H1 (cell line): ENCODE measurements around the gene KRTDAP. TPM values are rescaled to one million over a fixed set of nuclear protein-coding genes. Genes with fewer than 3 reads are reported as not detected.

Experiments
- CTCF ChIA-PET: fragments of 300-600 bp; sonication (Branson Sonifier 250); formaldehyde crosslinking; loops from one replicate; lab custom pipeline; 2021; ENCODE audit not compliant: partially characterized antibody; lab: Charles Lee
- POLR2A ChIA-PET: fragments of 300-600 bp; sonication (Branson Sonifier 250); formaldehyde crosslinking; loops from one replicate; lab custom pipeline; 2021; ENCODE audit warnings: inconsistent platforms; ENCODE audit not compliant: partially characterized antibody; lab: Charles Lee
- DNase-seq, 2 experiments: peaks; one replicate each; pipeline versions ENCODE4 v3.0.0 to v3.0.0-alpha.2; 2010 to 2022; ENCODE audit warnings: low spot score in 2 of 2, low read depth in 1 of 2, mixed read lengths in 1 of 2
- FAIRE-seq: peaks from 2 replicates; lab custom pipeline; 2011; peaks lifted over from hg19 to GRCh38; lab: Jason Lieb, UNC
- H2AFZ ChIP-seq: 2 replicates; pipeline ENCODE4 v1.8.1; 2012; ENCODE audit warnings: low read length, inconsistent platforms
- H2AK5ac ChIP-seq: 2 replicates; pipeline ENCODE4 v1.6.1; 2013; ENCODE audit warnings: low read depth, low read length
- H2BK120ac ChIP-seq: replicated peaks from 2 replicates; pipeline ENCODE3; 2013; ENCODE audit warnings: low read depth, low read length, inconsistent platforms
- H2BK12ac ChIP-seq: 2 replicates; pipeline ENCODE4 v1.6.1; 2013; ENCODE audit warnings: low read depth, low read length
- H2BK15ac ChIP-seq: 2 replicates; pipeline ENCODE4 v1.6.1; 2013; ENCODE audit warnings: low read length
- H2BK20ac ChIP-seq: 2 replicates; pipeline ENCODE4 v1.6.1; 2013; ENCODE audit warnings: low read length
- H2BK5ac ChIP-seq: 2 replicates; pipeline ENCODE4 v1.6.1; 2013; ENCODE audit warnings: low read depth, low read length
- H3K14ac ChIP-seq: 2 replicates; pipeline ENCODE4 v1.6.1; 2013; ENCODE audit warnings: inconsistent platforms; ENCODE audit not compliant: insufficient read length
- H3K18ac ChIP-seq: 2 replicates; pipeline ENCODE4 v1.6.1; 2013; ENCODE audit warnings: low read length; ENCODE audit errors: extremely low read depth
- H3K23ac ChIP-seq: 2 replicates; pipeline ENCODE4 v1.6.1; 2013; ENCODE audit warnings: inconsistent platforms; ENCODE audit not compliant: insufficient read length
- H3K23me2 ChIP-seq: 2 replicates; pipeline ENCODE4 v1.6.1; 2013; ENCODE audit warnings: low read depth, low read length
- H3K27ac ChIP-seq: 2 replicates; pipeline ENCODE4 v1.6.1; 2011; ENCODE audit warnings: low read depth, low read length, inconsistent platforms
- H3K27me3 ChIP-seq, 4 experiments: replicated peaks in 1 of 4; 1 replicate in 1 of 4; 2 replicates in 3 of 4; pipeline versions ENCODE4 v1.6.1 to v1.8.1; 2011 to 2013; ENCODE audit warnings: low read length in 3 of 4, mild to moderate bottlenecking in 3 of 4, inconsistent platforms in 2 of 4, mixed read lengths in 2 of 4, moderate library complexity in 1 of 4; ENCODE audit not compliant: control insufficient read depth in 3 of 4, insufficient read depth in 3 of 4; ENCODE audit errors: extremely low read depth in 1 of 4
- H3K36me3 ChIP-seq, 4 experiments: 2 replicates each; pipeline versions ENCODE4 v1.6.1 to v1.8.1; 2011 to 2013; ENCODE audit warnings: mild to moderate bottlenecking in 4 of 4, low read length in 3 of 4, moderate library complexity in 2 of 4, control low read depth in 1 of 4, inconsistent platforms in 1 of 4; ENCODE audit not compliant: insufficient read depth in 4 of 4, control insufficient read depth in 2 of 4
- H3K4ac ChIP-seq: replicated peaks from 2 replicates; pipeline ENCODE3; 2013; ENCODE audit warnings: low read length, low read depth, mixed read lengths, inconsistent platforms; ENCODE audit not compliant: insufficient read length
- H3K4me1 ChIP-seq, 4 experiments: replicated peaks in 1 of 4; 1 replicate in 1 of 4; 2 replicates in 3 of 4; pipeline versions ENCODE4 v1.6.1 to v1.8.1; 2011 to 2013; ENCODE audit warnings: low read length in 3 of 4, inconsistent platforms in 2 of 4, mixed read lengths in 1 of 4; ENCODE audit not compliant: insufficient read depth in 4 of 4, control insufficient read depth in 3 of 4
- H3K4me2 ChIP-seq, 2 experiments: 2 replicates each; pipeline versions ENCODE4 v1.6.1 to v1.8.1; 2011 to 2013; ENCODE audit warnings: low read depth in 2 of 2, low read length in 2 of 2, control low read depth in 1 of 2, inconsistent platforms in 1 of 2, mild to moderate bottlenecking in 1 of 2; ENCODE audit not compliant: insufficient read depth in 1 of 2
- H3K4me3 ChIP-seq, 4 experiments: fragments of 200-600, 300-600 bp in 1 of 4; sonication (generic), shearing (Covaris generic), sonication (Bioruptor Twin) in 1 of 4; 2 replicates each; pipeline versions ENCODE4 v1.5.1 to v1.8.1; 2011 to 2016; ENCODE audit warnings: low read length in 4 of 4, low read depth in 3 of 4, control low read depth in 2 of 4, inconsistent platforms in 2 of 4, mild to moderate bottlenecking in 2 of 4, mixed read lengths in 1 of 4, moderate library complexity in 1 of 4; ENCODE audit not compliant: insufficient read depth in 2 of 4; ENCODE audit errors: extremely low read depth in 1 of 4
- H3K56ac ChIP-seq: replicated peaks from 2 replicates; pipeline ENCODE3; 2013; ENCODE audit warnings: low read depth, mild to moderate bottlenecking, mixed read lengths, low read length, inconsistent platforms; ENCODE audit not compliant: insufficient read length
- H3K79me1 ChIP-seq: 2 replicates; pipeline ENCODE4 v1.6.1; 2013; ENCODE audit warnings: low read depth, low read length, control low read depth
- H3K79me2 ChIP-seq, 2 experiments: 2 replicates each; pipeline versions ENCODE4 v1.6.1 to v1.8.1; 2012 to 2013; ENCODE audit warnings: low read length in 2 of 2, mild to moderate bottlenecking in 2 of 2, inconsistent platforms in 1 of 2; ENCODE audit not compliant: insufficient read depth in 2 of 2, control insufficient read depth in 1 of 2
- H3K9ac ChIP-seq, 4 experiments: replicated peaks in 1 of 4; 1 replicate in 1 of 4; 2 replicates in 3 of 4; pipeline versions ENCODE4 v1.6.1 to v1.8.1; 2011 to 2013; ENCODE audit warnings: low read depth in 3 of 4, low read length in 3 of 4, control low read depth in 2 of 4, mild to moderate bottlenecking in 2 of 4, moderate library complexity in 2 of 4, inconsistent platforms in 1 of 4; ENCODE audit errors: extremely low read depth in 1 of 4
- H3K9me3 ChIP-seq, 2 experiments: 2 replicates each; pipeline versions ENCODE4 v1.6.1 to v1.8.1; 2012 to 2013; ENCODE audit warnings: mild to moderate bottlenecking in 2 of 2, moderate library complexity in 2 of 2, control low read depth in 1 of 2, inconsistent platforms in 1 of 2, low read depth in 1 of 2, low read length in 1 of 2, mixed read lengths in 1 of 2; ENCODE audit not compliant: insufficient read depth in 2 of 2
- H4K20me1 ChIP-seq, 2 experiments: replicated peaks in 1 of 2; 2 replicates each; pipeline versions ENCODE3 to v1.8.1; 2011 to 2013; ENCODE audit warnings: inconsistent platforms in 2 of 2, low read length in 2 of 2, mild to moderate bottlenecking in 1 of 2; ENCODE audit not compliant: insufficient read depth in 2 of 2, control insufficient read depth in 1 of 2
- H4K5ac ChIP-seq: 2 replicates; pipeline ENCODE4 v1.6.1; 2013; ENCODE audit warnings: low read length, low read depth, mixed read lengths, inconsistent platforms; ENCODE audit not compliant: insufficient read length
- H4K8ac ChIP-seq: 2 replicates; pipeline ENCODE4 v1.8.0; 2013; ENCODE audit warnings: mild to moderate bottlenecking, moderate library complexity, low read length, inconsistent platforms; ENCODE audit not compliant: insufficient read depth; ENCODE audit errors: extremely low read depth
- H4K91ac ChIP-seq: replicated peaks from 2 replicates; pipeline ENCODE3; 2013; ENCODE audit warnings: low read length, mixed read lengths, inconsistent platforms; ENCODE audit not compliant: insufficient read length
- ATF3 ChIP-seq: IDR thresholded peaks from 2 replicates; pipeline ENCODE4 v1.6.1; 2011; ENCODE audit warnings: low read depth, mild to moderate bottlenecking, low read length; ENCODE audit not compliant: insufficient read depth
- FOSL1 ChIP-seq: IDR thresholded peaks from 2 replicates; pipeline ENCODE4 v1.6.1; 2011; ENCODE audit warnings: mild to moderate bottlenecking, low read depth, low read length, moderate library complexity; ENCODE audit not compliant: insufficient read depth
- HDAC6 ChIP-seq: IDR thresholded peaks from one replicate; pipeline ENCODE4 v1.7.1; 2012; ENCODE audit warnings: low read depth, mild to moderate bottlenecking, inconsistent platforms, low read length, moderate library complexity
- POLR2A ChIP-seq, 2 experiments: IDR thresholded peaks; 1 replicate in 1 of 2; 2 replicates in 1 of 2; pipeline ENCODE4 v1.6.1; 2011; ENCODE audit warnings: low read depth in 2 of 2, low read length in 2 of 2, mild to moderate bottlenecking in 2 of 2; ENCODE audit errors: control extremely low read depth in 1 of 2
- WGBS, 2 experiments: shearing (Covaris generic) in 1 of 2; methylation state at CpG; one replicate each; pipeline versions ENCODE4 v1.1.6 to v1.1.7; 2013 to 2015; ENCODE audit warnings: low lambda C conversion rate in 2 of 2, mixed read lengths in 2 of 2, inconsistent platforms in 1 of 2, low coverage in 1 of 2, missing lambda C conversion rate in 1 of 2; ENCODE audit not compliant: insufficient replicate concordance in 2 of 2, insufficient coverage in 1 of 2, insufficient read length in 1 of 2; ENCODE audit errors: extremely low coverage in 1 of 2, missing lambda C conversion rate in 1 of 2; 5-methylcytosine and 5-hydroxymethylcytosine counted together
- polyA plus RNA-seq, 7 experiments: library from polyadenylated mRNA; depleted of rRNA in 3 of 7; stranded (reverse) in 5 of 7; unstranded in 2 of 7; fragments of >200 nt in 5 of 7; fragments of 200-250 nt in 2 of 7; gene quantifications; 1 replicate in 5 of 7; 2 replicates in 1 of 7; 4 replicates in 1 of 7; pipeline versions ENCODE4 v1.2.1 to v1.2.3, GENCODE V29; 2011 to 2013; ENCODE audit warnings: missing spikeins in 2 of 7, mixed read lengths in 2 of 7
- total RNA-seq: library from RNA; stranded (reverse); fragmentation: NEBNext Ultra II Directional; extraction: Animal tissue kit (Norgen Biotek cat#: 25700); gene quantifications from 2 replicates; pipeline ENCODE4 v1.2.1, GENCODE V29; 2021

Gene KRTDAP
- total and polyA plus RNA-seq, 2 of the 8 experiments (the other 6 are each of a cell fraction or from before 2014, with no cell fraction given) = 0.69 to 0.88 TPM

GRCh38 chr19:35528218-35529038, 38.2 kb upstream of the KRTDAP start, which contains the start of gene SBSN:
Gene SBSN, minus strand, starts transcription at chr19:35528311. Its CDS starts 30 bp downstream, at chr19:35528281.
- Histone ChIP-seq H3K27ac (no peak within 1 kb of the TSS), H4K20me1 (no peaks in the 10 kb centered on the region), H3K4me1 (peaks cover 7 to 18% (median 11%) of the 10 kb centered on the region in 4 experiments), H2BK20ac (no peak within 1 kb of the TSS), H2AK5ac (no peak within 1 kb of the TSS), H3K56ac (no peak within 1 kb of the TSS), H3K9me3 (no peaks in the 10 kb centered on the region), H2BK120ac (no peak within 1 kb of the TSS), H3K23me2 (peaks cover 3% of the 10 kb centered on the region; the same call in 1 of the 2 replicates), H3K14ac (no peak within 1 kb of the TSS), H3K9ac (no peak within 1 kb of the TSS), H3K36me3 (no peaks in the 10 kb centered on the region), H2AFZ (no peak within 1 kb of the TSS), H3K18ac (no peak within 1 kb of the TSS; the same call in 1 of the 2 replicates), H4K5ac (no peak within 1 kb of the TSS), H4K8ac (no peak within 1 kb of the TSS), H2BK12ac (no peak within 1 kb of the TSS), H4K91ac (no peak within 1 kb of the TSS), H3K27me3 (peaks cover 0 to 17% (median 11%) of the 10 kb centered on the region in 4 experiments; a peak in 6 of 7 replicates), H3K79me1 (no peaks in the 10 kb centered on the region), H3K23ac (no peak within 1 kb of the TSS)
- FAIRE-seq = no peak
- ChIA-PET CTCF (interaction anchor here (1.8 to 2.9 kb wide), 2 partner anchors 18 to 33 kb away, joined by 6 to 14 read pairs; no protein-coding TSS in a partner anchor), POLR2A (interaction anchor here (1.3 to 1.6 kb wide), 2 partner anchors 15 to 18 kb away, joined by 3 to 4 read pairs; no protein-coding TSS in a partner anchor)
- no peak for DNase-seq
- 84% methylated on average over 11 of the region's 11 CpGs; no CpG with 5 or more reads in 1 of the 2 experiments for WGBS, 2 experiments
- TF ChIP-seq FOSL1 (no peak), HDAC6 (no peak), POLR2A (IDR thresholded peaks at IDR 0.05; ENCODE audit: control extremely low read depth in 1 of 2, low read depth in 2 of 2, low read length in 2 of 2) (no peak), ATF3 (no peak)
- TF ChIP-seq, all 59 proteins: peak for 0
- Histone ChIP-seq H3K4ac (no peak within 1 kb of the TSS), H3K4me3 (no peak within 1 kb of the TSS), H2BK15ac (no peak within 1 kb of the TSS), H2BK5ac (no peak within 1 kb of the TSS), H3K79me2 (no peaks in the 10 kb centered on the region), H3K4me2 (no peak within 1 kb of the TSS)
